IMR-90 (cell line): ENCODE results near the gene GABBR2. TPM values are rescaled to one million over a fixed set of nuclear protein-coding genes. Genes with fewer than 3 reads are reported as not detected.

ENCODE experiments used
- ATAC-seq: fragments of 200-7000 bp; cut with Tn5 transposase; 2 replicates; pipeline ENCODE4 v1.9.1; 2020; ENCODE audit warnings: low read depth, mild to moderate bottlenecking, moderate library complexity
- BruUV-seq: library from RNA; stranded (reverse); fragments of 400-500 nt; replicated peaks from 2 replicates; lab custom pipeline; 2021; lab: Mats Ljungman, UMichigan
- CTCF ChIA-PET: fragments of 300-600 bp; formaldehyde crosslinking; extraction: SDS; loops from one replicate; lab custom pipeline; 2021; ENCODE audit warnings: antibody characterized with exemption; lab: Yijun Ruan, JAX
- POLR2A ChIA-PET: fragments of 300-600 bp; sonication (Branson Sonifier 250); formaldehyde crosslinking; loops from one replicate; lab custom pipeline; 2022; ENCODE audit warnings: antibody characterized with exemption; ENCODE audit not compliant: unreplicated experiment; lab: Charles Lee
- DNase-seq: peaks from one replicate; pipeline ENCODE4 v3.0.0; 2013
- H2AFZ ChIP-seq: replicated peaks from 2 replicates; pipeline ENCODE3; 2013; ENCODE audit warnings: low read length, mild to moderate bottlenecking; ENCODE audit not compliant: poor library complexity
- H2AK5ac ChIP-seq: 2 replicates; pipeline ENCODE4 v1.6.1; 2013; ENCODE audit warnings: low read depth, low read length, inconsistent platforms
- H2AK9ac ChIP-seq: replicated peaks from 2 replicates; pipeline ENCODE3; 2013; ENCODE audit warnings: mild to moderate bottlenecking, low read depth, low read length, moderate library complexity; ENCODE audit not compliant: poor library complexity
- H2BK120ac ChIP-seq: 2 replicates; pipeline ENCODE4 v1.6.1; 2013; ENCODE audit warnings: low read depth, low read length, inconsistent platforms
- H2BK15ac ChIP-seq: 3 replicates; pipeline ENCODE4 v1.6.1; 2013; ENCODE audit warnings: low read depth, low read length, inconsistent platforms
- H2BK20ac ChIP-seq: 2 replicates; pipeline ENCODE4 v1.6.1; 2013; ENCODE audit warnings: low read depth, mild to moderate bottlenecking, inconsistent platforms, low read length, moderate library complexity
- H2BK5ac ChIP-seq: 2 replicates; pipeline ENCODE4 v1.6.1; 2013; ENCODE audit warnings: mild to moderate bottlenecking, low read depth, low read length, inconsistent platforms; ENCODE audit not compliant: poor library complexity, severe bottlenecking
- H3K14ac ChIP-seq: replicated peaks from 2 replicates; pipeline ENCODE4 v1.6.1; 2013; ENCODE audit warnings: low read depth, low read length, inconsistent platforms
- H3K18ac ChIP-seq: 2 replicates; pipeline ENCODE4 v1.6.1; 2013; ENCODE audit warnings: low read depth, low read length, control low read depth
- H3K23ac ChIP-seq: 2 replicates; pipeline ENCODE4 v1.6.1; 2013; ENCODE audit warnings: low read depth, low read length, inconsistent platforms
- H3K27ac ChIP-seq: 2 replicates; pipeline ENCODE4 v1.5.1; 2013; ENCODE audit warnings: mild to moderate bottlenecking, control low read depth, low read length; ENCODE audit not compliant: insufficient read depth
- H3K27me3 ChIP-seq: 2 replicates; pipeline ENCODE4 v1.6.1; 2013; ENCODE audit warnings: low read length; ENCODE audit not compliant: control insufficient read depth, insufficient read depth
- H3K36me3 ChIP-seq: 2 replicates; pipeline ENCODE4 v1.6.1; 2013; ENCODE audit warnings: low read length, mixed read lengths; ENCODE audit not compliant: control insufficient read depth, insufficient read depth
- H3K4ac ChIP-seq: 2 replicates; pipeline ENCODE4 v1.6.1; 2013; ENCODE audit warnings: low read depth, low read length, inconsistent platforms
- H3K4me1 ChIP-seq: 2 replicates; pipeline ENCODE4 v1.6.1; 2013; ENCODE audit warnings: low read length, mixed read lengths; ENCODE audit not compliant: control insufficient read depth, insufficient read depth
- H3K4me2 ChIP-seq: 2 replicates; pipeline ENCODE4 v1.6.1; 2013; ENCODE audit warnings: low read depth, mild to moderate bottlenecking, control low read depth, low read length, moderate library complexity
- H3K4me3 ChIP-seq: 2 replicates; pipeline ENCODE4 v1.5.1; 2013; ENCODE audit warnings: low read depth, mild to moderate bottlenecking, control low read depth, low read length, moderate library complexity; ENCODE audit not compliant: insufficient read depth
- H3K56ac ChIP-seq: 2 replicates; pipeline ENCODE4 v1.6.1; 2013; ENCODE audit warnings: low read length, inconsistent platforms; ENCODE audit not compliant: insufficient read depth; ENCODE audit errors: extremely low read depth
- H3K79me1 ChIP-seq, 2 experiments: 2 replicates each; pipeline ENCODE4 v1.6.1; 2013; ENCODE audit warnings: low read length in 2 of 2, inconsistent platforms in 1 of 2, low read depth in 1 of 2
- H3K9ac ChIP-seq: 2 replicates; pipeline ENCODE4 v1.6.1; 2013; ENCODE audit warnings: low read depth, low read length, control low read depth
- H3K9me1 ChIP-seq: 2 replicates; pipeline ENCODE4 v1.6.1; 2013; ENCODE audit warnings: low read length, inconsistent platforms; ENCODE audit not compliant: insufficient read depth
- H3K9me3 ChIP-seq: 2 replicates; pipeline ENCODE4 v1.6.1; 2013; ENCODE audit warnings: low read length; ENCODE audit not compliant: control insufficient read depth, insufficient read depth
- H4K20me1 ChIP-seq: 2 replicates; pipeline ENCODE4 v1.6.1; 2013; ENCODE audit warnings: low read length, inconsistent platforms; ENCODE audit not compliant: insufficient read depth
- H4K5ac ChIP-seq: 2 replicates; pipeline ENCODE4 v1.6.1; 2013; ENCODE audit warnings: mild to moderate bottlenecking, low read depth, low read length, control low read depth
- H4K8ac ChIP-seq, 2 experiments: 2 replicates each; pipeline ENCODE4 v1.6.1; 2013; ENCODE audit warnings: low read depth in 2 of 2, low read length in 2 of 2, control low read depth in 1 of 2, inconsistent platforms in 1 of 2
- H4K91ac ChIP-seq: 2 replicates; pipeline ENCODE4 v1.6.1; 2013; ENCODE audit warnings: low read depth, low read length, inconsistent platforms; ENCODE audit not compliant: insufficient read depth
- BHLHE40 ChIP-seq: fragments of 150-350 bp; IDR thresholded peaks from 2 replicates; pipeline ENCODE4 v1.6.1; 2016; ENCODE audit warnings: mild to moderate bottlenecking, low read depth, low read length
- CEBPB ChIP-seq: IDR thresholded peaks from 2 replicates; pipeline ENCODE4 v1.6.1; 2012; ENCODE audit warnings: low read depth, low read length, improper control_type of control experiment
- CHD1 ChIP-seq: IDR thresholded peaks from 2 replicates; pipeline ENCODE4 v1.6.1; 2012; ENCODE audit warnings: low read depth, low read length, improper control_type of control experiment
- CTCF ChIP-seq: conservative IDR thresholded peaks from 2 replicates; pipeline ENCODE4 v1.5.1; 2012; ENCODE audit warnings: mild to moderate bottlenecking, low read depth, low read length, improper control_type of control experiment
- ELK1 ChIP-seq: fragments of 150-350 bp; IDR thresholded peaks from 2 replicates; pipeline ENCODE4 v1.6.1; 2016; ENCODE audit warnings: low read depth, mild to moderate bottlenecking, low read length, moderate library complexity, borderline replicate concordance
- FOS ChIP-seq: fragments of 150-350 bp; IDR thresholded peaks from 2 replicates; pipeline ENCODE4 v1.6.1; 2016; ENCODE audit warnings: low read depth, low read length
- MAZ ChIP-seq: IDR thresholded peaks from 2 replicates; pipeline ENCODE4 v1.6.1; 2012; ENCODE audit warnings: low read depth, mild to moderate bottlenecking, low read length, improper control_type of control experiment, moderate library complexity, borderline replicate concordance
- MXI1 ChIP-seq: IDR thresholded peaks from 2 replicates; pipeline ENCODE4 v1.6.1; 2012; ENCODE audit warnings: low read depth, mild to moderate bottlenecking, low read length, moderate library complexity, borderline replicate concordance
- POLR2A ChIP-seq: IDR thresholded peaks from 2 replicates; pipeline ENCODE4 v1.6.1; 2012; ENCODE audit warnings: mild to moderate bottlenecking, low read depth, low read length
- RAD21 ChIP-seq: IDR thresholded peaks from 2 replicates; pipeline ENCODE4 v1.6.1; 2012; ENCODE audit warnings: low read length, improper control_type of control experiment
- RCOR1 ChIP-seq: IDR thresholded peaks from 2 replicates; pipeline ENCODE4 v1.6.1; 2012; ENCODE audit warnings: mild to moderate bottlenecking, low read length, improper control_type of control experiment; ENCODE audit not compliant: insufficient replicate concordance
- RFX5 ChIP-seq: IDR thresholded peaks from 2 replicates; pipeline ENCODE4 v1.8.0; 2012; ENCODE audit warnings: low read depth, mild to moderate bottlenecking, low read length, moderate library complexity
- SMC3 ChIP-seq: fragments of 150-350 bp; IDR thresholded peaks from 2 replicates; pipeline ENCODE4 v1.6.1; 2016; ENCODE audit warnings: low read depth, mild to moderate bottlenecking, antibody characterized with exemption, low read length, moderate library complexity
- USF2 ChIP-seq: fragments of 150-350 bp; IDR thresholded peaks from 2 replicates; pipeline ENCODE4 v1.6.1; 2017; ENCODE audit warnings: mild to moderate bottlenecking, antibody characterized with exemption, low read length, low read depth
- WGBS, 2 experiments: methylation state at CpG; one replicate each; pipeline versions ENCODE4 v1.1.5 to v1.1.7; 2013; ENCODE audit warnings: missing lambda C conversion rate in 2 of 2; ENCODE audit not compliant: insufficient read length in 1 of 2; ENCODE audit errors: extremely low coverage in 2 of 2; 5-methylcytosine and 5-hydroxymethylcytosine counted together
- dilution Hi-C: fragments of 300-500 bp; cut with HindIII; formaldehyde crosslinking; loops from one replicate; pipeline ENCODE4 v1.14.3; 2018; ENCODE audit warnings: low sequenced_read_pairs; ENCODE audit not compliant: unreplicated experiment
- in situ Hi-C: fragments of 300-500 bp; cut with MboI; formaldehyde crosslinking; loops from 3 replicates; pipeline ENCODE4 v1.14.3; 2019; ENCODE audit warnings: low sequenced_read_pairs, inconsistent platforms, mixed read lengths
- intact Hi-C: fragments of 100-400 bp; cut with micrococcal nuclease; formaldehyde crosslinking; loops from 2 replicates; pipeline ENCODE4 v1.10.0; 2022
- polyA plus RNA-seq, 3 experiments: library from polyadenylated mRNA; depleted of rRNA; stranded (reverse); fragments of >200 nt; gene quantifications; 2 replicates each; pipeline ENCODE4 v1.2.3, GENCODE V29; 2012; ENCODE audit warnings: low replicate concordance in 1 of 3
- total RNA-seq: library from RNA; depleted of rRNA; stranded (reverse); fragments of >200 nt; gene quantifications from 2 replicates; pipeline ENCODE4 v1.2.3, GENCODE V29; 2012

Gene GABBR2
- total and polyA plus RNA-seq, 2 of the 4 experiments (the other 2 are of a cell fraction) = 14.2 to 20.3 TPM

- H2BK15ac ChIP-seq = no peak overlapping the region
- H3K14ac ChIP-seq = no peak overlapping the region
- TF ChIP-seq RCOR1 (no peak), ELK1 (no peak), RFX5 (no peak), FOS (no peak), POLR2A (no peak), MAZ (no peak), SMC3 (no peak), BHLHE40 (no peak), CTCF (no peak), CEBPB (no peak), CHD1 (no peak), USF2 (no peak), RAD21 (no peak), MXI1 (no peak)
- in situ Hi-C loops (no loop called here), dilution Hi-C loops (no loop called here), intact Hi-C loops (no loop called here)
- H3K56ac ChIP-seq = no peak overlapping the region
- no peak overlapping the region for H3K4me2 ChIP-seq
- no peak overlapping the region for H2BK5ac ChIP-seq
- no peak overlapping the region for H2AK9ac ChIP-seq
- no peaks in the 10 kb centered on the region for H3K4me1 ChIP-seq
- H3K23ac ChIP-seq = no peak overlapping the region
- no peak overlapping the region for H4K5ac ChIP-seq
- CTCF ChIA-PET = no interaction called here
- H4K8ac ChIP-seq = no peak overlapping the region
- no peaks in the 10 kb centered on the region; the same call in 1 of the 2 replicates for H3K27me3 ChIP-seq
- no peak overlapping the region for H3K27ac ChIP-seq
- no peak overlapping the region for H3K4ac ChIP-seq
- H2BK20ac ChIP-seq = no peak overlapping the region
- H3K79me1 ChIP-seq = peaks cover 0 to 3% of the 10 kb centered on the region in 2 experiments; a peak in 1 of 4 replicates
- no peak overlapping the region for H2AK5ac ChIP-seq
- H3K9me3 ChIP-seq = no peaks in the 10 kb centered on the region
- no peaks in the 10 kb centered on the region for H4K20me1 ChIP-seq
- no peak overlapping the region for H4K91ac ChIP-seq
- POLR2A ChIA-PET = no interaction called here
- H3K9ac ChIP-seq = no peak overlapping the region
- H3K4me3 ChIP-seq = no peak overlapping the region
- WGBS, 2 experiments = 81% methylated on average over 2 of the region's 6 CpGs; no CpG with 5 or more reads in 1 of the 2 experiments
- H3K36me3 ChIP-seq = peaks cover 2% of the 10 kb centered on the region; the same call in 1 of the 2 replicates
- H3K18ac ChIP-seq = no peak overlapping the region
- no peak overlapping the region for H2BK120ac ChIP-seq
- no peak for DNase-seq
- H3K9me1 ChIP-seq = peaks cover 7% of the 10 kb centered on the region; the same call in 1 of the 2 replicates
- no peak overlapping the region for H2AFZ ChIP-seq
- no TSS peak for BruUV-seq
- no peak for ATAC-seq
These were observed 302.3 kb downstream of the GABBR2 start for GRCh38 chr9:98406469-98406868.
